A549 (cell line): ENCODE data around the gene PITPNM3. TPM values are rescaled to one million over a fixed set of nuclear protein-coding genes. Genes with fewer than 3 reads are reported as not detected.

ENCODE experiments used
- ATAC-seq, 2 experiments: fragments of 200-7000 bp in 1 of 2; fragments of >200 bp in 1 of 2; cut with Nextera tagmentation in 1 of 2; cut with Tn5 transposase in 1 of 2; 3 replicates each; pipeline versions ENCODE4 v1.8.0 to v1.9.1; 2018 to 2020; ENCODE audit warnings: mild to moderate bottlenecking in 1 of 2, moderate library complexity in 1 of 2
- CTCF ChIA-PET: fragments of 300-600 bp; sonication (Branson Sonifier 250); formaldehyde crosslinking; extraction: SDS; loops from one replicate; lab custom pipeline; 2021; ENCODE audit warnings: antibody characterized with exemption, inconsistent platforms; lab: Yijun Ruan, JAX
- POLR2A ChIA-PET: fragments of 350-600 bp; formaldehyde crosslinking; extraction: SDS; loops from one replicate; lab custom pipeline; 2021; ENCODE audit warnings: antibody characterized with exemption, inconsistent platforms; lab: Yijun Ruan, JAX
- DNase-seq, 2 experiments: peaks; one replicate each; pipeline versions ENCODE4 v3.0.0 to v3.0.0-alpha.2; 2011 to 2016; ENCODE audit warnings: low read depth in 1 of 2, low spot score in 1 of 2
- FAIRE-seq: peaks from 2 replicates; lab custom pipeline; 2011; peaks lifted over from hg19 to GRCh38; lab: Jason Lieb, UNC
- H3K27ac ChIP-seq, 2 experiments: fragments of >200 bp; sonication (Bioruptor Twin); formaldehyde crosslinking; 3 replicates each; pipeline ENCODE4 v1.5.1; 2016 to 2017
- H3K4me1 ChIP-seq: fragments of >200 bp; sonication (Bioruptor Twin); formaldehyde crosslinking; 3 replicates; pipeline ENCODE4 v1.6.1; 2016
- H3K4me2 ChIP-seq: fragments of >200 bp; sonication (Bioruptor Twin); formaldehyde crosslinking; 3 replicates; pipeline ENCODE4 v1.6.1; 2016
- H3K4me3 ChIP-seq: fragments of >200 bp; sonication (Bioruptor Twin); formaldehyde crosslinking; 3 replicates; pipeline ENCODE4 v1.5.1; 2016
- H3K9me3 ChIP-seq: fragments of >200 bp; sonication (Bioruptor Twin); formaldehyde crosslinking; 3 replicates; pipeline ENCODE4 v1.6.1; 2016
- CBX2 ChIP-seq: fragments of 200-600 bp; sonication (generic); IDR thresholded peaks from 2 replicates; pipeline ENCODE4 v1.6.1; 2016; ENCODE audit warnings: low read depth, mild to moderate bottlenecking, borderline replicate concordance
- CBX8 ChIP-seq: fragments of 200-600 bp; sonication (generic); IDR thresholded peaks from 2 replicates; pipeline ENCODE4 v1.6.1; 2016
- CEBPB ChIP-seq, 2 experiments: fragments of >200 bp in 1 of 2; sonication (Bioruptor Twin) in 1 of 2; formaldehyde crosslinking in 1 of 2; IDR thresholded peaks; 2 replicates each; pipeline ENCODE4 v1.6.1; 2012 to 2016
- CHD2 ChIP-seq: fragments of 150-350 bp; IDR thresholded peaks from 2 replicates; pipeline ENCODE4 v1.6.1; 2014; ENCODE audit warnings: low read length; ENCODE audit not compliant: partially characterized antibody
- ESRRA ChIP-seq: fragments of 150-350 bp; IDR thresholded peaks from 2 replicates; pipeline ENCODE4 v1.6.1; 2014; ENCODE audit warnings: mild to moderate bottlenecking, low read length, borderline replicate concordance
- GATA3 ChIP-seq: IDR thresholded peaks from 2 replicates; pipeline ENCODE4 v1.6.1; 2012; ENCODE audit warnings: borderline replicate concordance
- HDAC2 ChIP-seq: fragments of 200-600 bp; sonication (generic); IDR thresholded peaks from 2 replicates; pipeline ENCODE4 v1.6.1; 2016
- HEYL ChIP-seq: fragments of 250-450 bp; sonication (Bioruptor Pico); IDR thresholded peaks from 2 replicates; pipeline ENCODE4 v1.8.0; 2021; ENCODE audit warnings: mild to moderate bottlenecking, moderate library complexity
- HOXB13 ChIP-seq: fragments of 250-450 bp; sonication (Bioruptor Pico); IDR thresholded peaks from 2 replicates; pipeline ENCODE4 v1.5.0; 2020; ENCODE audit warnings: low read depth, mild to moderate bottlenecking, moderate library complexity
- JUN ChIP-seq, 2 experiments: fragments of >200 bp; sonication (Bioruptor Twin); formaldehyde crosslinking; IDR thresholded peaks; 2 replicates in 1 of 2; 3 replicates in 1 of 2; pipeline ENCODE4 v1.6.1; 2016 to 2017
- JUNB ChIP-seq: fragments of >200 bp; sonication (Bioruptor Twin); formaldehyde crosslinking; IDR thresholded peaks from 2 replicates; pipeline ENCODE4 v1.6.1; 2016
- KDM1A ChIP-seq: fragments of 200-600 bp; sonication (generic); IDR thresholded peaks from 2 replicates; pipeline ENCODE4 v1.6.1; 2016; ENCODE audit warnings: low read depth, mild to moderate bottlenecking
- KDM5A ChIP-seq: fragments of 200-600 bp; sonication (generic); IDR thresholded peaks from 2 replicates; pipeline ENCODE4 v1.6.1; 2016; ENCODE audit warnings: antibody characterized with exemption, mild to moderate bottlenecking
- MAZ ChIP-seq: fragments of 150-350 bp; IDR thresholded peaks from 2 replicates; pipeline ENCODE4 v1.6.1; 2014; ENCODE audit warnings: antibody characterized with exemption, low read depth, low read length, borderline replicate concordance
- NR3C1 ChIP-seq: fragments of >200 bp; sonication (Bioruptor Twin); formaldehyde crosslinking; IDR thresholded peaks from 3 replicates; pipeline ENCODE4 v1.6.1; 2017
- PHF8 ChIP-seq: fragments of 200-600 bp; sonication (generic); IDR thresholded peaks from 2 replicates; pipeline ENCODE4 v1.6.1; 2016; ENCODE audit warnings: low read depth, mild to moderate bottlenecking, antibody characterized with exemption, moderate library complexity, borderline replicate concordance
- RAD21 ChIP-seq, 2 experiments: fragments of >200 bp in 1 of 2; sonication (Bioruptor Twin) in 1 of 2; formaldehyde crosslinking in 1 of 2; IDR thresholded peaks in 1 of 2; conservative IDR thresholded peaks in 1 of 2; 2 replicates in 1 of 2; 3 replicates in 1 of 2; pipeline ENCODE4 v1.6.1; 2012 to 2018; ENCODE audit warnings: inconsistent platforms in 1 of 2
- RARB ChIP-seq: fragments of 250-450 bp; sonication (Bioruptor Pico); IDR thresholded peaks from 2 replicates; pipeline ENCODE4 v1.8.0; 2021; ENCODE audit warnings: mild to moderate bottlenecking, moderate library complexity
- RCOR1 ChIP-seq: fragments of 150-350 bp; IDR thresholded peaks from 2 replicates; pipeline ENCODE4 v1.6.1; 2014; ENCODE audit warnings: antibody characterized with exemption, low read length, low read depth
- WGBS: methylation state at CpG from one replicate; pipeline ENCODE4 v1.1.6; 2017; ENCODE audit errors: missing lambda C conversion rate; 5-methylcytosine and 5-hydroxymethylcytosine counted together
- polyA plus RNA-seq, 4 experiments: library from polyadenylated mRNA; depleted of rRNA in 3 of 4; stranded (reverse); fragments of >200 nt; fragmentation: RNase III in 1 of 4; extraction: RNeasy Plus Mini Kit Qiagen cat#74134 plus additional on column Dnase treatment in 1 of 4; gene quantifications; 2 replicates in 3 of 4; 3 replicates in 1 of 4; pipeline ENCODE4 v1.2.3, GENCODE V29; 2011 to 2017
- TF ChIP-seq, protein P1 (sequence below): fragments of 150-350 bp; IDR thresholded peaks from 2 replicates; pipeline ENCODE4 v1.6.1; 2014; ENCODE audit warnings: low read depth, mild to moderate bottlenecking, low read length
- TF ChIP-seq, protein P2 (sequence below): fragments of >200 bp; sonication (Bioruptor Twin); formaldehyde crosslinking; IDR thresholded peaks from 3 replicates; pipeline ENCODE4 v1.5.1; 2016
- TF ChIP-seq, protein P3 (sequence below): fragments of 250-450 bp; sonication (Bioruptor Pico); IDR thresholded peaks from 2 replicates; pipeline ENCODE4 v1.5.0; 2021; ENCODE audit warnings: mild to moderate bottlenecking, moderate library complexity, borderline replicate concordance
- TF ChIP-seq, protein P4 (sequence below): fragments of 250-450 bp; sonication (Bioruptor Pico); IDR thresholded peaks from 2 replicates; pipeline ENCODE4 v1.5.0; 2020; ENCODE audit warnings: low read depth, mild to moderate bottlenecking, moderate library complexity
- TF ChIP-seq, protein P5 (sequence below): fragments of >200 bp; sonication (Bioruptor Twin); formaldehyde crosslinking; IDR thresholded peaks from 2 replicates; pipeline ENCODE4 v1.6.1; 2016

PITPNM3 gene
- polyA plus RNA-seq, 2 of the 4 experiments (the other 2 are of a cell fraction), result 0.80 to 2.2 TPM

DNA sequence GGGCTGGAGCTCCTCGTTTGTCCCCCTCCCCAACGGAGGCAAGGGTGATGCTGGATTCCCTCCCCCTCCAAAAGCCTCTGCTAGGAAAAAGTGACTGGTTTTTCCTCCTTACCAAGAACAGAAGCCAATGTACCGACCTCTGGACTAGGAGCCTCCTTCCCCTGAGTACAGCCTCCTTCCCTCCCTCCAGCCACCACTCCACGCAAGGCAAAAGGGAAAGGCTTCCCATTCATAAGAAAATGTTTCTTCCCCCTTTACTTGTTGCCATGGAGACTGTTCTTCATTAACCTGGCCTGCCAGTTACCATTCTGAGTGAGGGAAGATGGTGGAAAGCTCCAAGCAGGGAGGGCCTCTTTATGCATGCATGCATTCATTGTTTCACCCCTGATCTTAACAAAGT is 116.4 kb downstream of the PITPNM3 start:
- no peak for FAIRE-seq
- Histone ChIP-seq H3K27ac (no peak overlapping the region), H3K9me3 (no peaks in the 10 kb centered on the region), H3K4me2 (no peak overlapping the region), H3K4me3 (no peak overlapping the region), H3K4me1 (peaks cover 4% of the 10 kb centered on the region; the same call in 1 of the 3 replicates)
- ChIA-PET POLR2A (no interaction called here), CTCF (interaction anchor here (1.0 to 2.0 kb wide), 7 partner anchors 17 to 1001 kb away, joined by 4 to 10 read pairs (median 4); partner anchors contain the start of gene C1QBP)
- WGBS, result 24% methylated on average over 4 of the region's 4 CpGs
- no peak for TF ChIP-seq NR3C1
- no peak for TF ChIP-seq ESRRA
- TF ChIP-seq CBX2, result no peak
- TF ChIP-seq, protein P1, sequence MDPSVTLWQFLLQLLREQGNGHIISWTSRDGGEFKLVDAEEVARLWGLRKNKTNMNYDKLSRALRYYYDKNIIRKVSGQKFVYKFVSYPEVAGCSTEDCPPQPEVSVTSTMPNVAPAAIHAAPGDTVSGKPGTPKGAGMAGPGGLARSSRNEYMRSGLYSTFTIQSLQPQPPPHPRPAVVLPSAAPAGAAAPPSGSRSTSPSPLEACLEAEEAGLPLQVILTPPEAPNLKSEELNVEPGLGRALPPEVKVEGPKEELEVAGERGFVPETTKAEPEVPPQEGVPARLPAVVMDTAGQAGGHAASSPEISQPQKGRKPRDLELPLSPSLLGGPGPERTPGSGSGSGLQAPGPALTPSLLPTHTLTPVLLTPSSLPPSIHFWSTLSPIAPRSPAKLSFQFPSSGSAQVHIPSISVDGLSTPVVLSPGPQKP, result no peak
- no peak for TF ChIP-seq GATA3
- TF ChIP-seq, all 56 proteins: peak for 0
- DNase-seq (no peak), ATAC-seq (no peak)

DNA sequence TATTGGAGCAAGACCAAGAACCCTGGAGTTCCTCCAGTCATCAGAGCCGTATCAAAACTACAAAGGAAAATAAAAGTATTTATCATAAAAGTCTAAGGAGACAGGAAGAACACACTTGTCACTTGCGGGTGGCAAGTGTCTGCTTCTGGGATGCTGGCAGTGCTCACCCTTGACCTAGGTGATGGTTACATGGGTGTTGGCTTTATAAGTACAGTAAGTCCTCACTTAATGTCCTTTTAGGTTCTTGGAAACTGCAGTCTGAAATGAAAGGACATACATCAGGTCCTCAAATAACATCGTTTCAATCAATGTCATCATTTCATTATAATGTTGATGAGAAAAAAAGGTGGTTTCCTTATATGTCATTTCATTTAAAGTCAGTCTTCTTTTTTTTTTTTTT is 118.4 kb downstream of the PITPNM3 start:
- no peak for ATAC-seq
- TF ChIP-seq, protein P2, sequence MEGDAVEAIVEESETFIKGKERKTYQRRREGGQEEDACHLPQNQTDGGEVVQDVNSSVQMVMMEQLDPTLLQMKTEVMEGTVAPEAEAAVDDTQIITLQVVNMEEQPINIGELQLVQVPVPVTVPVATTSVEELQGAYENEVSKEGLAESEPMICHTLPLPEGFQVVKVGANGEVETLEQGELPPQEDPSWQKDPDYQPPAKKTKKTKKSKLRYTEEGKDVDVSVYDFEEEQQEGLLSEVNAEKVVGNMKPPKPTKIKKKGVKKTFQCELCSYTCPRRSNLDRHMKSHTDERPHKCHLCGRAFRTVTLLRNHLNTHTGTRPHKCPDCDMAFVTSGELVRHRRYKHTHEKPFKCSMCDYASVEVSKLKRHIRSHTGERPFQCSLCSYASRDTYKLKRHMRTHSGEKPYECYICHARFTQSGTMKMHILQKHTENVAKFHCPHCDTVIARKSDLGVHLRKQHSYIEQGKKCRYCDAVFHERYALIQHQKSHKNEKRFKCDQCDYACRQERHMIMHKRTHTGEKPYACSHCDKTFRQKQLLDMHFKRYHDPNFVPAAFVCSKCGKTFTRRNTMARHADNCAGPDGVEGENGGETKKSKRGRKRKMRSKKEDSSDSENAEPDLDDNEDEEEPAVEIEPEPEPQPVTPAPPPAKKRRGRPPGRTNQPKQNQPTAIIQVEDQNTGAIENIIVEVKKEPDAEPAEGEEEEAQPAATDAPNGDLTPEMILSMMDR, result no peak
- TF ChIP-seq, all 56 proteins: peak for 0
- 13% methylated on average over 3 of the region's 3 CpGs for WGBS
- POLR2A ChIA-PET, result no interaction called here
- H3K4me1 ChIP-seq, result no peaks in the 10 kb centered on the region
- H3K27ac ChIP-seq, result no peak overlapping the region
- no peak overlapping the region for H3K4me3 ChIP-seq
- CTCF ChIA-PET, result interaction anchor here (0.6 to 6.0 kb wide), 2 partner anchors 13 to 845 kb away, joined by 3 to 76 read pairs; no protein-coding TSS in a partner anchor
- no peak for FAIRE-seq
- H3K9me3 ChIP-seq, result no peaks in the 10 kb centered on the region
- no peak for DNase-seq
- no peak overlapping the region for H3K4me2 ChIP-seq

DNA sequence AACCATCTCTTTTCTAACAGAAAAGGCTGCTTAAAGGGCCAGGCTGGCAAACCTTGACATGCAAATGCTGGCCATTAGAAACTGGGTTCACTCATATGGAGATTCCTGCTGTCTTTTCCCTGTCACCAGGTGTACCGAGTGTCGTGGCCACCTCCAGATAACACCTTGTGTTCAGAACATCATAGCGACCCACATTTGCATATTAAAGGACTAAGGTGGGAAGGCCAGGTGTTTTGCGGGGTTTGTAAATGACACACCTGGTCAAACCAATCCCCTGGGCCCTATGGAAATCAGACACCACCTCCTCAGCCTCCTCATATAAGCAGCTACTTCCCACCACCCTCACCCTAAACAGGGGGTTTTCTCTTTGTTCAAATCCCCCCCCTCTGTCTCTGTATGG is 118.9 kb downstream of the PITPNM3 start:
- Histone ChIP-seq H3K4me1 (no peaks in the 10 kb centered on the region), H3K4me3 (no peak overlapping the region), H3K9me3 (no peaks in the 10 kb centered on the region), H3K4me2 (no peak overlapping the region), H3K27ac (no peak overlapping the region)
- FAIRE-seq (no peak), ATAC-seq (no peak), DNase-seq (no peak)
- POLR2A ChIA-PET, result no interaction called here
- 33% methylated on average over 4 of the region's 4 CpGs for WGBS
- TF ChIP-seq CHD2 (no peak), CEBPB (IDR thresholded peaks at IDR 0.05) (no peak), RAD21 (conservative IDR thresholded peaks at IDR 0.05 in 1 of 2, IDR thresholded peaks at IDR 0.05 in 1 of 2) (no peak), RCOR1 (no peak), CBX8 (no peak), RARB (CRISPR knock-in tag) (no peak), HDAC2 (no peak), HEYL (no peak), MAZ (no peak), HOXB13 (CRISPR knock-in tag) (no peak), PHF8 (no peak), KDM5A (no peak), KDM1A (no peak), JUN (IDR thresholded peaks at IDR 0.05) (no peak), JUNB (no peak)
- TF ChIP-seq, protein P3, sequence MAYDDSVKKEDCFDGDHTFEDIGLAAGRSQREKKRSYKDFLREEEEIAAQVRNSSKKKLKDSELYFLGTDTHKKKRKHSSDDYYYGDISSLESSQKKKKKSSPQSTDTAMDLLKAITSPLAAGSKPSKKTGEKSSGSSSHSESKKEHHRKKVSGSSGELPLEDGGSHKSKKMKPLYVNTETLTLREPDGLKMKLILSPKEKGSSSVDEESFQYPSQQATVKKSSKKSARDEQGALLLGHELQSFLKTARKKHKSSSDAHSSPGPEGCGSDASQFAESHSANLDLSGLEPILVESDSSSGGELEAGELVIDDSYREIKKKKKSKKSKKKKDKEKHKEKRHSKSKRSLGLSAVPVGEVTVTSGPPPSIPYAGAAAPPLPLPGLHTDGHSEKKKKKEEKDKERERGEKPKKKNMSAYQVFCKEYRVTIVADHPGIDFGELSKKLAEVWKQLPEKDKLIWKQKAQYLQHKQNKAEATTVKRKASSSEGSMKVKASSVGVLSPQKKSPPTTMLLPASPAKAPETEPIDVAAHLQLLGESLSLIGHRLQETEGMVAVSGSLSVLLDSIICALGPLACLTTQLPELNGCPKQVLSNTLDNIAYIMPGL, result no peak
- TF ChIP-seq, protein P4, sequence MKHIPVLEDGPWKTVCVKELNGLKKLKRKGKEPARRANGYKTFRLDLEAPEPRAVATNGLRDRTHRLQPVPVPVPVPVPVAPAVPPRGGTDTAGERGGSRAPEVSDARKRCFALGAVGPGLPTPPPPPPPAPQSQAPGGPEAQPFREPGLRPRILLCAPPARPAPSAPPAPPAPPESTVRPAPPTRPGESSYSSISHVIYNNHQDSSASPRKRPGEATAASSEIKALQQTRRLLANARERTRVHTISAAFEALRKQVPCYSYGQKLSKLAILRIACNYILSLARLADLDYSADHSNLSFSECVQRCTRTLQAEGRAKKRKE, result no peak
- TF ChIP-seq, protein P2, result no peak
- TF ChIP-seq, protein P5, sequence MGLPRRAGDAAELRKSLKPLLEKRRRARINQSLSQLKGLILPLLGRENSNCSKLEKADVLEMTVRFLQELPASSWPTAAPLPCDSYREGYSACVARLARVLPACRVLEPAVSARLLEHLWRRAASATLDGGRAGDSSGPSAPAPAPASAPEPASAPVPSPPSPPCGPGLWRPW, result no peak
- CTCF ChIA-PET, result interaction anchor here (6.0 kb wide), 1 partner anchor 13 kb away, joined by 76 read pairs; no protein-coding TSS in a partner anchor
